Panc1 (cell line): ENCODE results near the gene OR2H1. TPM values are rescaled to one million over a fixed set of nuclear protein-coding genes. Genes with fewer than 3 reads are reported as not detected.

ENCODE experiments used
- ATAC-seq: fragments of 200-7000 bp; cut with Tn5 transposase; 2 replicates; pipeline ENCODE4 v1.9.1; 2020; ENCODE audit warnings: mild to moderate bottlenecking, moderate library complexity
- BruUV-seq: library from RNA; stranded (reverse); fragments of 400-500 nt; replicated peaks from 2 replicates; lab custom pipeline; 2021; lab: Mats Ljungman, UMichigan
- CTCF ChIA-PET: fragments of 300-600 bp; sonication (Branson Sonifier 250); formaldehyde crosslinking; loops from one replicate; lab custom pipeline; 2022; ENCODE audit warnings: antibody characterized with exemption; lab: Charles Lee
- POLR2A ChIA-PET: fragments of 300-600 bp; sonication (Branson Sonifier 250); formaldehyde crosslinking; loops from one replicate; lab custom pipeline; 2022; ENCODE audit warnings: antibody characterized with exemption; lab: Charles Lee
- DNase-seq: peaks from one replicate; pipeline ENCODE4 v3.0.0-alpha.2; 2010; ENCODE audit warnings: low read depth, low spot score
- H3K27ac ChIP-seq: 2 replicates; pipeline ENCODE4 v1.5.1; 2011; ENCODE audit warnings: mild to moderate bottlenecking, low read length, inconsistent platforms
- H3K27me3 ChIP-seq: fragments of 200-500 bp; sonication (Bioruptor generic); 2 replicates; pipeline ENCODE4 v1.6.0; 2014; ENCODE audit warnings: low read length, inconsistent platforms; ENCODE audit not compliant: control insufficient read depth, insufficient read depth
- H3K36me3 ChIP-seq: fragments of 200-500 bp; sonication (Bioruptor generic); 2 replicates; pipeline ENCODE4 v1.5.1; 2014; ENCODE audit warnings: inconsistent platforms, mild to moderate bottlenecking, low read length, moderate library complexity; ENCODE audit not compliant: control insufficient read depth, insufficient read depth
- H3K4me1 ChIP-seq: 2 replicates; pipeline ENCODE4 v1.5.1; 2011; ENCODE audit warnings: inconsistent platforms, mild to moderate bottlenecking, low read length, moderate library complexity; ENCODE audit not compliant: control insufficient read depth, insufficient read depth
- H3K4me3 ChIP-seq, 2 experiments: 2 replicates each; pipeline ENCODE4 v1.5.1; 2011 to 2012; ENCODE audit warnings: low read depth in 2 of 2, low read length in 2 of 2, mild to moderate bottlenecking in 2 of 2, inconsistent platforms in 1 of 2, moderate library complexity in 1 of 2
- H3K9me3 ChIP-seq: fragments of 200-500 bp; sonication (Bioruptor generic); 2 replicates; pipeline ENCODE4 v1.5.1; 2014; ENCODE audit warnings: low read depth, mild to moderate bottlenecking, inconsistent platforms, low read length, moderate library complexity; ENCODE audit not compliant: control insufficient read depth, insufficient read depth
- POLR2AphosphoS5 ChIP-seq: IDR thresholded peaks from 2 replicates; pipeline ENCODE4 v1.6.1; 2012; ENCODE audit warnings: mild to moderate bottlenecking, low read depth, low read length, moderate library complexity
- REST ChIP-seq, 2 experiments: IDR thresholded peaks; 2 replicates each; pipeline ENCODE4 v1.6.1; 2011 to 2012; ENCODE audit warnings: low read depth in 2 of 2, control low read depth in 1 of 2, low read length in 1 of 2, mild to moderate bottlenecking in 1 of 2, moderate library complexity in 1 of 2; ENCODE audit not compliant: insufficient read depth in 1 of 2
- SIN3A ChIP-seq: IDR thresholded peaks from 2 replicates; pipeline ENCODE4 v1.6.1; 2012; ENCODE audit warnings: low read depth, mild to moderate bottlenecking, low read length, moderate library complexity, borderline replicate concordance; ENCODE audit not compliant: insufficient read depth
- TCF7L2 ChIP-seq: IDR thresholded peaks from 2 replicates; pipeline ENCODE4 v1.6.1; 2011; ENCODE audit warnings: mild to moderate bottlenecking, low read depth, low read length, inconsistent platforms
- in situ Hi-C: cut with HindIII; loops from 2 replicates; pipeline ENCODE4 v1.10.0; 2016; ENCODE audit warnings: low sequenced_read_pairs, low pct_unique_long_range_greater_than_20kb
- intact Hi-C: fragments of 100-400 bp; cut with micrococcal nuclease; formaldehyde crosslinking; loops from one replicate; pipeline ENCODE4 v1.10.0; 2022; ENCODE audit not compliant: unreplicated experiment
- total RNA-seq: library from RNA; stranded (reverse); gene quantifications from one replicate; pipeline ENCODE4 v1.2.1, GENCODE V29; 2021; ENCODE audit not compliant: unreplicated experiment
- TF ChIP-seq, protein P1 (sequence below): fragments of 450-650 bp; IDR thresholded peaks from 2 replicates; pipeline ENCODE4 v1.5.1; 2017; ENCODE audit warnings: mild to moderate bottlenecking

The OR2H1 gene
- total RNA-seq, 1 experiment from 2014 or later = not detected

- Histone ChIP-seq H3K27me3 (no peaks in the 10 kb centered on the region; the same call in 1 of the 2 replicates), H3K36me3 (no peaks in the 10 kb centered on the region), H3K4me1 (no peaks in the 10 kb centered on the region), H3K9me3 (no peaks in the 10 kb centered on the region), H3K27ac (no peak overlapping the region), H3K4me3 (no peak overlapping the region)
- BruUV-seq = no TSS peak
- POLR2A ChIA-PET = no interaction called here
- no peak for TF ChIP-seq TCF7L2
- intact Hi-C loops = no loop called here
- in situ Hi-C loops = no loop called here
- CTCF ChIA-PET = no interaction called here
- DNase-seq (no peak), ATAC-seq (no peak)
Observed at GRCh38 chr6:29496961-29497360, 40.0 kb downstream of the OR2H1 start.

DNA sequence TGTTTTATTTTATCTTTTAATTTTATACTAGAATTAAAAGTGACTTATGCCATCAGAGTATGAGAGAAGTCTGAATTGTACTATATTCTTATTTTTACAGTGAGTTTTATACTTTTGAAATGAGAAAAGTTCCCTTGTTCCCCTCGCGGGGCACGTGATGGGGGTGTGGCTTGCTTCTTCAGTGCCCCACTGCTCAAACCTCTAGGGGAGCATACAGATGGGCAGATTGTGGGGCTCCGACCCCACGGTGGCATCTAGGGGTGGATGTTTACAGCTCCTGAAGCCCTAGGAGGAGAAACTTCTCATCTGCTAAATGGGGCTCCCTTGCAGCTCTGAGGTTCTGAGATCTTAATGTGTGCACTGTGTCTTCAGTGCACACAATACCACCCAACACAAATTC is 42.7 kb downstream of the OR2H1 start:
- intact Hi-C loops = no loop called here
- Histone ChIP-seq H3K9me3 (no peaks in the 10 kb centered on the region), H3K27ac (no peak overlapping the region), H3K4me3 (no peak overlapping the region), H3K36me3 (no peaks in the 10 kb centered on the region), H3K4me1 (no peaks in the 10 kb centered on the region), H3K27me3 (no peaks in the 10 kb centered on the region; the same call in 1 of the 2 replicates)
- no TSS peak for BruUV-seq
- ChIA-PET CTCF (no interaction called here), POLR2A (no interaction called here)
- ATAC-seq = no peak
- no peak for DNase-seq
- in situ Hi-C loops = no loop called here
- TF ChIP-seq SIN3A = no peak
- TF ChIP-seq, protein P1, sequence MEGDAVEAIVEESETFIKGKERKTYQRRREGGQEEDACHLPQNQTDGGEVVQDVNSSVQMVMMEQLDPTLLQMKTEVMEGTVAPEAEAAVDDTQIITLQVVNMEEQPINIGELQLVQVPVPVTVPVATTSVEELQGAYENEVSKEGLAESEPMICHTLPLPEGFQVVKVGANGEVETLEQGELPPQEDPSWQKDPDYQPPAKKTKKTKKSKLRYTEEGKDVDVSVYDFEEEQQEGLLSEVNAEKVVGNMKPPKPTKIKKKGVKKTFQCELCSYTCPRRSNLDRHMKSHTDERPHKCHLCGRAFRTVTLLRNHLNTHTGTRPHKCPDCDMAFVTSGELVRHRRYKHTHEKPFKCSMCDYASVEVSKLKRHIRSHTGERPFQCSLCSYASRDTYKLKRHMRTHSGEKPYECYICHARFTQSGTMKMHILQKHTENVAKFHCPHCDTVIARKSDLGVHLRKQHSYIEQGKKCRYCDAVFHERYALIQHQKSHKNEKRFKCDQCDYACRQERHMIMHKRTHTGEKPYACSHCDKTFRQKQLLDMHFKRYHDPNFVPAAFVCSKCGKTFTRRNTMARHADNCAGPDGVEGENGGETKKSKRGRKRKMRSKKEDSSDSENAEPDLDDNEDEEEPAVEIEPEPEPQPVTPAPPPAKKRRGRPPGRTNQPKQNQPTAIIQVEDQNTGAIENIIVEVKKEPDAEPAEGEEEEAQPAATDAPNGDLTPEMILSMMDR = no peak
- no peak for TF ChIP-seq TCF7L2
- TF ChIP-seq POLR2AphosphoS5 = no peak
- TF ChIP-seq REST (IDR thresholded peaks at IDR 0.05; ENCODE audit: insufficient read depth in 1 of 2, low read depth in 2 of 2, low read length in 1 of 2) = no peak

- TF ChIP-seq POLR2AphosphoS5 (no peak), SIN3A (no peak), REST (IDR thresholded peaks at IDR 0.05; ENCODE audit: insufficient read depth in 1 of 2, low read depth in 2 of 2, low read length in 1 of 2) (no peak), TCF7L2 (no peak)
- TF ChIP-seq, protein P1 = no peak
- H3K27me3 ChIP-seq = no peaks in the 10 kb centered on the region; the same call in 1 of the 2 replicates
- intact Hi-C loops = no loop called here
- DNase-seq (no peak), ATAC-seq (no peak)
- H3K4me3 ChIP-seq = no peak overlapping the region
- in situ Hi-C loops = no loop called here
- ChIA-PET CTCF (no interaction called here), POLR2A (no interaction called here)
- H3K4me1 ChIP-seq = no peaks in the 10 kb centered on the region
- no TSS peak for BruUV-seq
- H3K9me3 ChIP-seq = no peaks in the 10 kb centered on the region
- no peak overlapping the region for H3K27ac ChIP-seq
- no peaks in the 10 kb centered on the region for H3K36me3 ChIP-seq
Observed at GRCh38 chr6:29500594-29500993, 43.6 kb downstream of the OR2H1 start.
